Caco-2 (cell line): ENCODE measurements around the gene PCIF1. TPM values are rescaled to one million over a fixed set of nuclear protein-coding genes. Genes with fewer than 3 reads are reported as not detected.
A peak's percentile ranks its signal among the peaks of the same experiment; 100 is the strongest.

Experiments
- BruUV-seq: library from RNA; stranded (reverse); fragments of 400-500 nt; replicated peaks from 2 replicates; lab custom pipeline; 2021; lab: Mats Ljungman, UMichigan
- CTCF ChIA-PET: fragments of 300-600 bp; sonication (Branson Sonifier 250); formaldehyde crosslinking; loops from one replicate; lab custom pipeline; 2022; ENCODE audit warnings: antibody characterized with exemption; lab: Charles Lee
- POLR2A ChIA-PET: fragments of 300-600 bp; sonication (Branson Sonifier 250); formaldehyde crosslinking; loops from one replicate; lab custom pipeline; 2022; ENCODE audit warnings: antibody characterized with exemption; lab: Charles Lee
- DNase-seq, 2 experiments: peaks; one replicate each; pipeline versions ENCODE4 v3.0.0 to v3.0.0-alpha.2; 2020 to 2022
- H3K27me3 ChIP-seq: replicated peaks from 2 replicates; pipeline ENCODE4 v1.6.0; 2011; ENCODE audit warnings: low read length; ENCODE audit not compliant: control insufficient read depth, insufficient read depth
- H3K36me3 ChIP-seq: 2 replicates; pipeline ENCODE4 v1.5.1; 2011; ENCODE audit warnings: low read length; ENCODE audit not compliant: control insufficient read depth, insufficient read depth
- H3K4me1 ChIP-seq: fragments of 250-450 bp; sonication (Bioruptor Pico); 2 replicates; pipeline ENCODE4 v1.5.1; 2020; ENCODE audit warnings: mild to moderate bottlenecking
- H3K4me3 ChIP-seq: 2 replicates; pipeline ENCODE4 v1.5.1; 2011; ENCODE audit warnings: low read depth, mild to moderate bottlenecking, control low read depth, low read length
- H3K9me3 ChIP-seq: fragments of 250-450 bp; sonication (Bioruptor Pico); 2 replicates; pipeline ENCODE4 v1.5.1; 2020; ENCODE audit warnings: mild to moderate bottlenecking, moderate library complexity
- H3K27ac Mint-ChIP-seq: one replicate; pipeline ENCODE4 v1.8.0; 2022; ENCODE audit warnings: mixed read lengths; ENCODE audit not compliant: unreplicated experiment
- H3K27me3 Mint-ChIP-seq: one replicate; pipeline ENCODE4 v1.8.0; 2022; ENCODE audit warnings: mixed read lengths; ENCODE audit not compliant: insufficient read depth, unreplicated experiment
- H3K36me3 Mint-ChIP-seq: one replicate; pipeline ENCODE4 v1.8.0; 2022; ENCODE audit warnings: mild to moderate bottlenecking, mixed read lengths; ENCODE audit not compliant: insufficient read depth, unreplicated experiment
- H3K4me1 Mint-ChIP-seq: one replicate; pipeline ENCODE4 v1.8.0; 2022; ENCODE audit warnings: low read depth, mixed read lengths; ENCODE audit not compliant: unreplicated experiment
- H3K4me3 Mint-ChIP-seq: one replicate; pipeline ENCODE4 v1.8.0; 2022; ENCODE audit warnings: mild to moderate bottlenecking, moderate library complexity, mixed read lengths; ENCODE audit not compliant: unreplicated experiment
- H3K9me3 Mint-ChIP-seq: one replicate; pipeline ENCODE4 v1.8.0; 2022; ENCODE audit warnings: mixed read lengths; ENCODE audit not compliant: unreplicated experiment
- intact Hi-C: fragments of 100-400 bp; cut with micrococcal nuclease; formaldehyde crosslinking; loops from one replicate; pipeline ENCODE4 v1.10.0; 2022; ENCODE audit not compliant: unreplicated experiment
- total RNA-seq: library from RNA; stranded (reverse); gene quantifications from 2 replicates; pipeline ENCODE4 v1.2.3, GENCODE V29; 2022
- TF ChIP-seq, protein P1 (sequence below), 2 experiments: fragments of 200-600 bp in 1 of 2; IDR thresholded peaks; 1 replicate in 1 of 2; 2 replicates in 1 of 2; pipeline versions ENCODE4 v1.5.1 to v1.8.0; 2011 to 2022; ENCODE audit warnings: antibody characterized with exemption in 1 of 2, control low read depth in 1 of 2, inconsistent platforms in 1 of 2, low read depth in 1 of 2, low read length in 1 of 2, mild to moderate bottlenecking in 1 of 2, moderate library complexity in 1 of 2; ENCODE audit not compliant: insufficient read depth in 1 of 2, severe bottlenecking in 1 of 2, unreplicated experiment in 1 of 2

PCIF1 gene
- total RNA-seq, 1 experiment from 2014 or later = 75.9 TPM

- H3K4me1 Mint-ChIP-seq = peaks cover 36% of the 10 kb centered on the region
- no peaks in the 10 kb centered on the region for H3K9me3 ChIP-seq
- intact Hi-C loops = loop anchor here (5.0 kb wide), 1 partner anchor 81 kb away; the partner anchor contains the start of gene UBE2C
- peaks cover 8% of the 10 kb centered on the region for H3K4me1 ChIP-seq
- ChIA-PET POLR2A (interaction anchor here (3.1 to 3.2 kb wide), 2 partner anchors 12 to 41 kb away, joined by 34 to 53 read pairs; partner anchors contain the start of genes PCIF1 and ZSWIM1), CTCF (interaction anchor here (1.4 to 4.3 kb wide), 4 partner anchors 12 to 77 kb away, joined by 3 to 49 read pairs (median 20); partner anchors contain the start of genes PCIF1 and ZSWIM1)
- peaks cover 75% of the 10 kb centered on the region for H3K36me3 Mint-ChIP-seq
- peaks cover 13% of the 10 kb centered on the region for H3K36me3 ChIP-seq
- no peaks in the 10 kb centered on the region for H3K9me3 Mint-ChIP-seq
- H3K27me3 Mint-ChIP-seq = no peaks in the 10 kb centered on the region
- no peaks in the 10 kb centered on the region for H3K27me3 ChIP-seq
- no peak overlapping the region for H3K4me3 ChIP-seq
- peak in 1 of 2 experiments; percentile 44 for DNase-seq
- peak overlapping the region; percentile 95 for H3K27ac Mint-ChIP-seq
- TF ChIP-seq, protein P1, sequence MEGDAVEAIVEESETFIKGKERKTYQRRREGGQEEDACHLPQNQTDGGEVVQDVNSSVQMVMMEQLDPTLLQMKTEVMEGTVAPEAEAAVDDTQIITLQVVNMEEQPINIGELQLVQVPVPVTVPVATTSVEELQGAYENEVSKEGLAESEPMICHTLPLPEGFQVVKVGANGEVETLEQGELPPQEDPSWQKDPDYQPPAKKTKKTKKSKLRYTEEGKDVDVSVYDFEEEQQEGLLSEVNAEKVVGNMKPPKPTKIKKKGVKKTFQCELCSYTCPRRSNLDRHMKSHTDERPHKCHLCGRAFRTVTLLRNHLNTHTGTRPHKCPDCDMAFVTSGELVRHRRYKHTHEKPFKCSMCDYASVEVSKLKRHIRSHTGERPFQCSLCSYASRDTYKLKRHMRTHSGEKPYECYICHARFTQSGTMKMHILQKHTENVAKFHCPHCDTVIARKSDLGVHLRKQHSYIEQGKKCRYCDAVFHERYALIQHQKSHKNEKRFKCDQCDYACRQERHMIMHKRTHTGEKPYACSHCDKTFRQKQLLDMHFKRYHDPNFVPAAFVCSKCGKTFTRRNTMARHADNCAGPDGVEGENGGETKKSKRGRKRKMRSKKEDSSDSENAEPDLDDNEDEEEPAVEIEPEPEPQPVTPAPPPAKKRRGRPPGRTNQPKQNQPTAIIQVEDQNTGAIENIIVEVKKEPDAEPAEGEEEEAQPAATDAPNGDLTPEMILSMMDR (IDR thresholded peaks at IDR 0.05; ENCODE audit: insufficient read depth in 1 of 2, low read depth in 1 of 2, low read length in 1 of 2, severe bottlenecking in 1 of 2, unreplicated experiment in 1 of 2) = no peak
- no TSS peak for BruUV-seq
- H3K4me3 Mint-ChIP-seq = peak overlapping the region; percentile 95
These were observed 41.5 kb upstream of the PCIF1 start for GRCh38 chr20:45892828-45893500.

DNA sequence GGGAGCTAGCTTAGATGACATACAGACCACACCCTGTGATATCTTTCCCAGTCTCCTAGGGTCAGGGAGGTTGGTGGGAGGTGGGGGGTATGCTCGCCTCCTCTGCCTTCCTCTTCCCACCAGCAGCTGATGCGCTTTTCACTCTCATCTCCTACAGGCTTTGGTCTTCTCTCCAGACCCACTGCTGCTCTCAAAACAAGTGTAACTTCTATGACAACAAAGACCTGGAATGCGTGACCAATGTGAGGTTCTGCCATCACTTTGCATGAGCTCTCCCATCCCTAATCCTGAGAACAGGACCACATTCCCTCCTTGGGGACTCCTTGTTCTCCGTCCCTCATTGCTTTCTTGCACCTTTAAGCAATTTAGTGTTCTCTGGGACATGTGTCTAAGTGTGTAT lies 40.7 kb upstream of the PCIF1 start:
- POLR2A ChIA-PET = no interaction called here
- H3K4me1 Mint-ChIP-seq = peaks cover 36% of the 10 kb centered on the region
- DNase-seq = no peak
- Histone ChIP-seq H3K27me3 (no peaks in the 10 kb centered on the region), H3K4me3 (no peak overlapping the region), H3K4me1 (peaks cover 8% of the 10 kb centered on the region), H3K9me3 (no peaks in the 10 kb centered on the region), H3K36me3 (peaks cover 15% of the 10 kb centered on the region)
- no peak overlapping the region for H3K27ac Mint-ChIP-seq
- H3K27me3 Mint-ChIP-seq = no peaks in the 10 kb centered on the region
- TF ChIP-seq, protein P1 (IDR thresholded peaks at IDR 0.05; ENCODE audit: insufficient read depth in 1 of 2, low read depth in 1 of 2, low read length in 1 of 2, severe bottlenecking in 1 of 2, unreplicated experiment in 1 of 2) = no peak
- intact Hi-C loops = loop anchor here (5.0 kb wide), 1 partner anchor 82 kb away; the partner anchor contains the start of gene UBE2C
- BruUV-seq = no TSS peak
- CTCF ChIA-PET = no interaction called here
- peaks cover 77% of the 10 kb centered on the region for H3K36me3 Mint-ChIP-seq
- peak overlapping the region; percentile 22 for H3K4me3 Mint-ChIP-seq
- no peaks in the 10 kb centered on the region for H3K9me3 Mint-ChIP-seq

- intact Hi-C loops = loop anchor here (5.0 kb wide), 1 partner anchor 82 kb away; the partner anchor contains the start of gene UBE2C
- Mint-ChIP-seq H3K9me3 (no peaks in the 10 kb centered on the region), H3K36me3 (peaks cover 74% of the 10 kb centered on the region), H3K4me1 (peaks cover 30% of the 10 kb centered on the region), H3K4me3 (no peak overlapping the region), H3K27ac (no peak overlapping the region), H3K27me3 (no peaks in the 10 kb centered on the region)
- H3K36me3 ChIP-seq = peaks cover 13% of the 10 kb centered on the region
- no peak overlapping the region for H3K4me3 ChIP-seq
- ChIA-PET POLR2A (interaction anchor here (1.2 kb wide), 1 partner anchor 14 kb away, joined by 3 read pairs; no protein-coding TSS in a partner anchor), CTCF (no interaction called here)
- BruUV-seq = no TSS peak
- H3K4me1 ChIP-seq = peaks cover 8% of the 10 kb centered on the region
- TF ChIP-seq, protein P1 (IDR thresholded peaks at IDR 0.05; ENCODE audit: insufficient read depth in 1 of 2, low read depth in 1 of 2, low read length in 1 of 2, severe bottlenecking in 1 of 2, unreplicated experiment in 1 of 2) = no peak
- DNase-seq = no peak
- H3K27me3 ChIP-seq = no peaks in the 10 kb centered on the region
- H3K9me3 ChIP-seq = no peaks in the 10 kb centered on the region
These were observed 39.7 kb upstream of the PCIF1 start for GRCh38 chr20:45894797-45895196.
